Fibroblast of villous mesenchyme (primary cell): ENCODE measurements around the gene ELANE. TPM values are rescaled to one million over a fixed set of nuclear protein-coding genes. Genes with fewer than 3 reads are reported as not detected.
A peak's percentile ranks its signal among the peaks of the same experiment; 100 is the strongest.

ENCODE experiments used
- DNase-seq: peaks from one replicate; pipeline ENCODE4 v3.0.0-alpha.2; 2010; ENCODE audit warnings: low read depth
- H3K4me3 ChIP-seq: 2 replicates; pipeline ENCODE4 v1.5.1; 2011; ENCODE audit warnings: low read depth, mild to moderate bottlenecking, low read length
- total RNA-seq: library from RNA; depleted of rRNA; stranded (reverse); fragments of >200 nt; gene quantifications from 2 replicates; pipeline ENCODE4 v1.2.3, GENCODE V29; 2012
- TF ChIP-seq, protein P1 (sequence below): IDR thresholded peaks from 2 replicates; pipeline ENCODE4 v1.5.1; 2012; ENCODE audit warnings: low read depth, mild to moderate bottlenecking, low read length; ENCODE audit not compliant: insufficient read depth

The ELANE gene
- total RNA-seq, 1 donor = not detected

DNA sequence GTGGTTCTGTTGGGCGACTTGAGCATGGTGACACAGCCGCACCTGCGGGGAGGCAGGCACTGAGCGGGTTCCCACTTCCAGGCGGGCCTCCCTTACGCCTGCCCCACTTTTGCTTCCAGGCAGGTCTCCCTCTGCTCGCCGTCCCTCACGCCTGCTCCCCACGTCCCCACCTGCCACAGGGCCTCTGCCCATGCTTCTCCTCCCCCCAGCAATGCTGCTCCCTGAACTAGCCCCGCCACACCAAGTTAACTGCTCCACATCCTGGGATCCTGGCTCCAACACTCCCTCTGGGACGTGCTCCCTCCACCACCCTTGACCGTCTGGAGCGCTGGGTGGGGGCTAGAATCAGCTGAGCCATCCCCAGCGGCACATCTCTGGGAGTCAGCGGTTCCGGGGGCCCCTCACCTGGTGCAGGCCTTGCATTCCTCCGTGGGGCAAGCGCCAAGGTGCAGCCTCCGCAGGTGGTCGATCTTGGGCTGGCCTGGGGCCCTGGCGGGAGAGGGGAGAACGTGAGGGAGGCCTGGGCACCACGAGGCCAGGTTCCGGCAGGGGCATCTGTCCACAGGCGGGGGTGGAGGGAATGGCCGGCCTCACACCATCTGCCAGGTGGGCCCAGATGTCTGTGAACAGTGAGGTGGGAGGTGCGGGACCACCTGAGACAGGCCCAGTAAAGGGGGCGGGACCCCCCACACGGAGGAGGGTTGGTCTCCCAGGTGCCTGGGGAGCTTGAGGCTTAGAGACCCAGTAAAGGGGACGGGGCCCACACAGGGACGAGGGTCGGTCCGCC, 16.5 kb downstream of the ELANE start:
- TF ChIP-seq, protein P1, sequence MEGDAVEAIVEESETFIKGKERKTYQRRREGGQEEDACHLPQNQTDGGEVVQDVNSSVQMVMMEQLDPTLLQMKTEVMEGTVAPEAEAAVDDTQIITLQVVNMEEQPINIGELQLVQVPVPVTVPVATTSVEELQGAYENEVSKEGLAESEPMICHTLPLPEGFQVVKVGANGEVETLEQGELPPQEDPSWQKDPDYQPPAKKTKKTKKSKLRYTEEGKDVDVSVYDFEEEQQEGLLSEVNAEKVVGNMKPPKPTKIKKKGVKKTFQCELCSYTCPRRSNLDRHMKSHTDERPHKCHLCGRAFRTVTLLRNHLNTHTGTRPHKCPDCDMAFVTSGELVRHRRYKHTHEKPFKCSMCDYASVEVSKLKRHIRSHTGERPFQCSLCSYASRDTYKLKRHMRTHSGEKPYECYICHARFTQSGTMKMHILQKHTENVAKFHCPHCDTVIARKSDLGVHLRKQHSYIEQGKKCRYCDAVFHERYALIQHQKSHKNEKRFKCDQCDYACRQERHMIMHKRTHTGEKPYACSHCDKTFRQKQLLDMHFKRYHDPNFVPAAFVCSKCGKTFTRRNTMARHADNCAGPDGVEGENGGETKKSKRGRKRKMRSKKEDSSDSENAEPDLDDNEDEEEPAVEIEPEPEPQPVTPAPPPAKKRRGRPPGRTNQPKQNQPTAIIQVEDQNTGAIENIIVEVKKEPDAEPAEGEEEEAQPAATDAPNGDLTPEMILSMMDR = no peak
- no peak overlapping the region for H3K4me3 ChIP-seq

DNA sequence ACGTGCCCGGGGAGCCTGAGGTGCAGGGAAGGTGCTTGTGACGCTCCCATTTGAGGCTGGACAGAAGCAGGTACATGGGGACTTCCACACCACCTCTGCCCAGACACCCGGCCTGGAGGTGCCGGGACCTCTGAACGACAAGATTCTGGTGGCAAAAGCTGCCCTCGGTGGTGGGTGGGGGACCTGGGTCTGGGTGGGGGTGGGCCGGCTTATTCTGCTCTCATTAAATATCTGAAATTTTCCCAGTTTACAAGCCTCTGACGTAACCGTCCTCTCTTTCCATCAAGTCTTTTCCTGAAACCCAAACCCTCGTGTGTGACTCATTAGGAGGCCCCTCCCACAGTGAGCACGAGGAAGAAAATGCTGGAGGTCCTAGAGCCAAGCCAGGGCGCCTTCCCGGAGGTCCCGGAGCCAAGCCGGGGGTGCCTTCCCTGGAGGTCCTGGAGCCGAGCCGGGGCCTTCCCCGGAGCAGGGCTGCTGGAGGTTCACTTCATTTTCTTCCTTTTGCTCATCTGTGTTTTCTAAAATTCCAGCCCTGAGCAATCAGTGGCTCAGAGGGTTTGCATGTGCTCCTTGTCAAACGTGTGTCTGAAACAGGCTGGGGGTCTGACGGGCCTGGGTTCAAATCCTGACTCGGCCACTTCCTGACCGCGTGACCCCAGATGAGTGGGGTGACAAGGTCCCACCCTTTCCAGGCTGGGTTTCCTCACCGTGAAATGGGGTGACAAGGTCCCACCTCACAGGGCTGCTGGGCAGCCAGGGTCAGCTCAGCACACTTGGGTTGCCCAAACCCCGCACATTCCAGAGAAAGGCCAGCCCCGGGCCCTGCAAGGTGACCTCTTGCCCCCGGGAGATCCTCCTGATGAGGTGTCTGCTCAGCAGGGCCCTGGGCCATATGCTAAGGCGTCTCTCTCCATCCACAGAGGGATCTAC, 17.4 kb downstream of the ELANE start:
- H3K4me3 ChIP-seq = no peak overlapping the region
- DNase-seq = peak; percentile 97
- TF ChIP-seq, protein P1 = no peak

More for the DNA sequence above, 16.5 kb downstream of the ELANE start:
- no peak for DNase-seq

DNA sequence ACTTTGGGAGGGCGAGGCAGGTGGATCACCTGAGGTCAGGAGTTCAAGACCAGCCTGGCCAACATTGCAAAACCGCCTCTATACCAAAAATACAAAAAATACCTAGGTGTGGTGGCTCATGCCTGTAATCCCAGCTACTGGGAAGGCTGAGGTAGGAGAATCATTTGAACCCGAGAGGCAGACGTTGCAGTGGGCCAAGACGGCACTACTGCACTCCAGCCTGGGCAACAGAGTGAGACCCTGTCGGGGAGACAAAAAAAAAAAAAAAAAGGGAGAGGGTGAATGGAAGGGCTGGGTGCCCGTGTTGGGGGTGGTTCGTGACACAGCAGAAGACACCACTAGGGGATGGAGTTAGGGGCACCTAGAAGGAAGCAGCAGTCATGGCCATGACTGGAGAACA, 18.2 kb downstream of the ELANE start:
- no peak for DNase-seq
- TF ChIP-seq, protein P1 = no peak

DNA sequence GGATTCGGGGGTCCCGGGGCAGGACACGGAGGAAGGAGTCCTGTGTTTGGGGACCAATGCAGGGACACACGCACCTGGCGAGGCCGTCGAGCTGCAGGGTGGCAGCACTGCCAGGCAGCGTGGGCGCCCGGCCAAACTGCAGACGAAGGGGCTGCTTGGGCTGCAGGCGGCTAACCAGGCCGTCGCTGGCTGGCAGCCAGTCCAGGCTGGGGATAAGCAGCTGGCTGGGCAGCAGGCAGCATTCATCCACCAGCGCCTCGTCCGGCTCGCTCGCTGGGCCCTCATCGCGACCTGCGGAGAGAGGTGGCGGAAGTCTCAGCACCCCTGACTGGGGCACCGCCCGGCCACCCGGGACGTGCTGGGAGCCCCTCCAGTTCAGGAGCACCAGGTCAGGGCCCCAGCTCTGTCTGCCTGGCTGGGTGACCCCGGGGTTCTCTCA, 18.9 kb downstream of the ELANE start:
- peak; percentile 55 for DNase-seq
- TF ChIP-seq, protein P1 = no peak

More for the DNA sequence above, 18.2 kb downstream of the ELANE start:
- no peak overlapping the region for H3K4me3 ChIP-seq

DNA sequence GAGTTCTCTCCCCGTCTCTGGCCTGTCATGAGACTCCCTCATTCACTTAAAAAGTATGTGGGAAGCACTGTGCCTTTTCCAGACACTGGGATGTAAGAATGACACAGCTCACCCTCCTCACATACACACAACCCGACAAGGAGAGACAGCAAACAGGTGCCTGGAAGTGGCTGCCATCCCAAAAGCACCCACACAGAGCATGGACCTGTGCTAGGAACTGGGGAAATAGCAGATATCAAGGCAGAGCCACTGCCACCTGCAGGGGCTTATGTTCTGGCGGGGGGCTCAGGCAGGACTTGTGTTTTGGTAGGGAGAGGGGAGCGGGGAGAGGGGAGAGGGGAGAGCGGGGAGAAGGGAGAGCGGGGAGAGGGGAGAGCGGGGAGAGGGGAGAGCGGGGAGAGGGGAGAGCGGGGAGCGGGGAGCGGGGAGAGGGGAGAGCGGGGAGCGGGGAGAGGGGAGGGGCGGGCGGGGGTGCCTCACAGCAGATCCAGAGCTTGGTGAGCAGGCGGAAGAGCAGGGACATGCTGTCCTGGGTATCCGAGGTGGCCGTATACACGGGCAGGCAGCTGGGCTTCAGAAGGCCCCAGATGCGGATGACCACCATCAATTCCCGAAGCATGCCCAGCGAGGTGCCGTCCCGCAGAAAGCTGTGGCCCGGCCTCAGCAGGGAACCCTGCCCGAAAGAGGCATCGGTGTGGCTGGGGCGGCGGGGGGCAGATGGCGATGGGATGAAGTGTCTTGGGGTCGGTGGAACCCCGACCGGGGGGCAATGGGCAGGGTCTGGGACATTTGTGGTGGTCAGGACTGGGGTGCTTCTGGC, 19.6 kb downstream of the ELANE start:
- H3K4me3 ChIP-seq = peak overlapping the region; percentile 47
- peak; percentile 72 for DNase-seq
- TF ChIP-seq, protein P1 = no peak

More for the DNA sequence above, 18.9 kb downstream of the ELANE start:
- no peak overlapping the region for H3K4me3 ChIP-seq
